Measurements from ENCODE around the gene KPNB1. TPM values are rescaled to one million over a fixed set of nuclear protein-coding genes. Genes with fewer than 3 reads are reported as not detected.

The KPNB1 gene
- total RNA-seq, 2 experiments from 2014 or later, result 232 to 453 TPM

DNA sequence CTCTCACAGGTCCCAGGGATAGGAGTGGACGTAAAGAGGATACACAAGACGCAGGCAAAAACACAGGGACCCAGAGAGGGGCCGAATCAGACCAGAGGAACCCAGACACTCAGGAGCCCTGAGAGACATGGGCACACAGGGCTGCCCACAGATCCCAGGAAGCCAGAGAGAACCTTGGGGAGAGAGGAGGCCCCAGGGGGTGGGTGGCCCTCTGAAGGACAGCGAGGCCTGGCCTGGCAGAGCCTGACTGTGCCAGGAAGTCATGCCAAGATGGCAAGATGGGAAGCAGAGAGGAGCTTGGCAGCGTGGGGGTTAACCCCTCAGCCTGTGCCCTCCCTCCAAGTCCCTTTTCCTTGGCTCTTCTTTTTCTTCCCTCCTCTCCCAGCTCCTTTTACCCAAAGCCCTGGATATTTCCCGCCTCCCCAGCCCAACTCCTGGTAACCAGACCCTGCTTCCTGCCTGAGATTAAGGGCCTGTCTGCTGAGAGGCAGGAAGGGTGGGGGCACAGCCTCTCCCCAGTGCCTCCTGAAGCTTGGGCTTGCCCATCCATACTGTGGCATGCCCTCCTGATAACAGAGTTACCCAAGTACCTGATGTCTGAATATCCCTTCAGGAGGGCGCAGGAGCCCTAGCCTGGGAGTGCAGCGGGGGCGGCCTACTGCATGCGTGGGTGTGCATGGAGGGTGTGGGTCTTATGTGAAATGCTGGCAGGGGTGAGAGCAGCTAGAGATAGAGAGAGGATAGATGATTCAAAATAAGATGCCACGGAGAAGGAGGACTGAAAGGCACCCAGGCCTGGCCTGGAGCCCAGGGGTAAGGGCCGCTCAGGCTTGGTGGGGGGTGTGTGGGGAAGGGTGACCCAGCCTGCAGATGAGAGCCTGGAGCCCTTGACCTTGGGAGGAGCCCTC, 77.3 kb downstream of the KPNB1 start:
- Histone ChIP-seq H3K9me2 (ENCODE audit: insufficient read depth, low read length) (no peaks in the 10 kb centered on the region), H3K4me1 (ENCODE audit: insufficient read depth, low read length, poor library complexity, severe bottlenecking) (no peaks in the 10 kb centered on the region), H3K27ac (ENCODE audit: low read depth, low read length, poor library complexity, severe bottlenecking) (no peak overlapping the region), H4K20me1 (ENCODE audit: insufficient read depth, low read length) (no peaks in the 10 kb centered on the region; the same call in 1 of the 2 replicates), H3K36me3 (ENCODE audit: insufficient read depth, low read length) (no peaks in the 10 kb centered on the region), H3K4me2 (ENCODE audit: low read length) (no peak overlapping the region), H3K4me3 (ENCODE audit: low read depth, low read length, poor library complexity, severe bottlenecking) (no peak overlapping the region), H3K79me2 (ENCODE audit: insufficient read depth, low read depth, low read length) (no peaks in the 10 kb centered on the region), H3K9me3 (ENCODE audit: low read length) (no peaks in the 10 kb centered on the region), H2AFZ (ENCODE audit: low read length) (no peak overlapping the region)
- no TSS peak for BruUV-seq (replicated peaks)
- POLR2A ChIA-PET, result no interaction called here
- intact Hi-C loops (cut with micrococcal nuclease; ENCODE audit: unreplicated experiment), result no loop called here
- TF ChIP-seq, protein P1, sequence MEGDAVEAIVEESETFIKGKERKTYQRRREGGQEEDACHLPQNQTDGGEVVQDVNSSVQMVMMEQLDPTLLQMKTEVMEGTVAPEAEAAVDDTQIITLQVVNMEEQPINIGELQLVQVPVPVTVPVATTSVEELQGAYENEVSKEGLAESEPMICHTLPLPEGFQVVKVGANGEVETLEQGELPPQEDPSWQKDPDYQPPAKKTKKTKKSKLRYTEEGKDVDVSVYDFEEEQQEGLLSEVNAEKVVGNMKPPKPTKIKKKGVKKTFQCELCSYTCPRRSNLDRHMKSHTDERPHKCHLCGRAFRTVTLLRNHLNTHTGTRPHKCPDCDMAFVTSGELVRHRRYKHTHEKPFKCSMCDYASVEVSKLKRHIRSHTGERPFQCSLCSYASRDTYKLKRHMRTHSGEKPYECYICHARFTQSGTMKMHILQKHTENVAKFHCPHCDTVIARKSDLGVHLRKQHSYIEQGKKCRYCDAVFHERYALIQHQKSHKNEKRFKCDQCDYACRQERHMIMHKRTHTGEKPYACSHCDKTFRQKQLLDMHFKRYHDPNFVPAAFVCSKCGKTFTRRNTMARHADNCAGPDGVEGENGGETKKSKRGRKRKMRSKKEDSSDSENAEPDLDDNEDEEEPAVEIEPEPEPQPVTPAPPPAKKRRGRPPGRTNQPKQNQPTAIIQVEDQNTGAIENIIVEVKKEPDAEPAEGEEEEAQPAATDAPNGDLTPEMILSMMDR (conservative IDR thresholded peaks at IDR 0.05; ENCODE audit: low read length), result no peak
- no peak for TF ChIP-seq EZH2phosphoT487 (IDR thresholded peaks at IDR 0.05; ENCODE audit: borderline replicate concordance, low read depth, low read length)
- DNase-seq (ENCODE audit: low spot score), result no peak
- CTCF ChIA-PET (ENCODE audit: unreplicated experiment), result no interaction called here

DNA sequence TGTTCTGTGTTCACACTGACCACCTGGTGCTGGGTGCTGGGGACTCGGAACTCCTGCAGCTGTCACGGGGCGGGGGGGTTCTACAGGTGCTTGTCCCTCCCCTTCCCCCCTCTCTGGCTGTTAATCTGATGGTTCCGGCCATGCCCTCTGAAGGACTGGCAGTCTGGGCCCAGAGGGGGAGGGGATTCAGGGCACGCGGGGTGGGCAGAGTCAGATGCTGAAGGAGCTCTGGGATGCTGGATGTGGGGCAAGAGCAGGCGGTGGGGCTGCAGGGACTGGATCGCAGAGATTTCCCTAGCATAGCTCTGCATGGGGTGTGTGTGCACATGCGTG, 78.0 kb downstream of the KPNB1 start:
- H3K4me3 ChIP-seq (ENCODE audit: low read depth, low read length, poor library complexity, severe bottlenecking), result no peak overlapping the region
- no peaks in the 10 kb centered on the region for H3K4me1 ChIP-seq (ENCODE audit: insufficient read depth, low read length, poor library complexity, severe bottlenecking)
- ChIA-PET POLR2A (interaction anchor here (0.6 kb wide), 1 partner anchor 127 kb away, joined by 3 read pairs; no protein-coding TSS in a partner anchor), CTCF (ENCODE audit: unreplicated experiment) (interaction anchor here (0.6 kb wide), 1 partner anchor 20 kb away, joined by 3 read pairs; no protein-coding TSS in a partner anchor)
- H3K36me3 ChIP-seq (ENCODE audit: insufficient read depth, low read length), result no peaks in the 10 kb centered on the region
- no peaks in the 10 kb centered on the region for H3K9me3 ChIP-seq (ENCODE audit: low read length)
- no peak for DNase-seq (ENCODE audit: low spot score)
- no peaks in the 10 kb centered on the region; the same call in 1 of the 2 replicates for H4K20me1 ChIP-seq (ENCODE audit: insufficient read depth, low read length)
- intact Hi-C loops (cut with micrococcal nuclease; ENCODE audit: unreplicated experiment), result no loop called here
- no peaks in the 10 kb centered on the region for H3K9me2 ChIP-seq (ENCODE audit: insufficient read depth, low read length)
- TF ChIP-seq, protein P1 (conservative IDR thresholded peaks at IDR 0.05; ENCODE audit: low read length), result no peak
- TF ChIP-seq EZH2phosphoT487 (IDR thresholded peaks at IDR 0.05; ENCODE audit: borderline replicate concordance, low read depth, low read length), result no peak
- H3K27ac ChIP-seq (ENCODE audit: low read depth, low read length, poor library complexity, severe bottlenecking), result no peak overlapping the region
- BruUV-seq (replicated peaks), result no TSS peak
- H3K4me2 ChIP-seq (ENCODE audit: low read length), result no peak overlapping the region
- no peaks in the 10 kb centered on the region for H3K79me2 ChIP-seq (ENCODE audit: insufficient read depth, low read depth, low read length)
- H2AFZ ChIP-seq (ENCODE audit: low read length), result no peak overlapping the region
